ENCODE data around the gene ANLN. TPM values are rescaled to one million over a fixed set of nuclear protein-coding genes. Genes with fewer than 3 reads are reported as not detected.
"Not testable (repeated sequence)": the region's sequence is repeated elsewhere in the genome, so short reads cannot be mapped to it uniquely, and the experiment has no call there.

The ANLN gene
- total and polyA plus RNA-seq, 12 donors: 0.20 to 25.5 (median 2.4) TPM

DNA sequence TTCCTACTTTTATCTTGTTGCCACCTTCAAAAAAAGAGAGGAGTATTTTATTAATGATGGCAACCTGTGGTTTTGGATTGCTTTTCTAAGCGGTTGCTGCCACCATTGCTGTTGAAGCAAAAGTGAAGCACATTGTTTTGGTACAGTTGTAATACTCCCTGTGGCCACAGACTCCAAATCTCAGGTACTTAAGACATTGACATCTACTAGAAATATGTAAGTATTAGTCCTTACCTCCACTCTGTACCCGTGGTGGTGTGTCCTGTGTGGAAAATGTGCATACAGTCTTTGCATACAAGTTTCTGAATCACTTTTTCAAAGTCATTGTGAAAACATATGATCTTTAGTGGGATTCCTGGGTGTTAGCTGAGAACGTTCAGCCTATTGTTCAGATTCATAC is 85.7 kb downstream of the ANLN start:
- Histone ChIP-seq H3K27ac (no peak overlapping the region), H3K4me1 (replicated peaks in 1 of 2) (no peaks in the 10 kb centered on the region), H3K4me3 (no peak overlapping the region), H3K27me3 (no peaks in the 10 kb centered on the region), H3K36me3 (replicated peaks in 1 of 2) (no peaks in the 10 kb centered on the region), H3K9me3 (replicated peaks in 1 of 3) (no peaks in the 10 kb centered on the region)
- no peak for TF ChIP-seq POLR2A (IDR thresholded peaks at IDR 0.05)
- TF ChIP-seq, protein P1, sequence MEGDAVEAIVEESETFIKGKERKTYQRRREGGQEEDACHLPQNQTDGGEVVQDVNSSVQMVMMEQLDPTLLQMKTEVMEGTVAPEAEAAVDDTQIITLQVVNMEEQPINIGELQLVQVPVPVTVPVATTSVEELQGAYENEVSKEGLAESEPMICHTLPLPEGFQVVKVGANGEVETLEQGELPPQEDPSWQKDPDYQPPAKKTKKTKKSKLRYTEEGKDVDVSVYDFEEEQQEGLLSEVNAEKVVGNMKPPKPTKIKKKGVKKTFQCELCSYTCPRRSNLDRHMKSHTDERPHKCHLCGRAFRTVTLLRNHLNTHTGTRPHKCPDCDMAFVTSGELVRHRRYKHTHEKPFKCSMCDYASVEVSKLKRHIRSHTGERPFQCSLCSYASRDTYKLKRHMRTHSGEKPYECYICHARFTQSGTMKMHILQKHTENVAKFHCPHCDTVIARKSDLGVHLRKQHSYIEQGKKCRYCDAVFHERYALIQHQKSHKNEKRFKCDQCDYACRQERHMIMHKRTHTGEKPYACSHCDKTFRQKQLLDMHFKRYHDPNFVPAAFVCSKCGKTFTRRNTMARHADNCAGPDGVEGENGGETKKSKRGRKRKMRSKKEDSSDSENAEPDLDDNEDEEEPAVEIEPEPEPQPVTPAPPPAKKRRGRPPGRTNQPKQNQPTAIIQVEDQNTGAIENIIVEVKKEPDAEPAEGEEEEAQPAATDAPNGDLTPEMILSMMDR (IDR thresholded peaks at IDR 0.05): no peak
- intact Hi-C loops (cut with DNase I): no loop called here
- WGBS, 4 donors: 85 to 94% (median 85%) methylated on average over 3 of the region's 3 CpGs
- DNase-seq: no peak

GRCh38 chr7:36478745-36479144 is 89.1 kb downstream of the ANLN start:
- 88 to 98% (median 97%) methylated on average over 2 of the region's 2 CpGs for WGBS, 4 donors
- Histone ChIP-seq H3K4me3 (no peak overlapping the region), H3K9me3 (replicated peaks in 1 of 3) (no peaks in the 10 kb centered on the region), H3K27ac (no peak overlapping the region), H3K36me3 (replicated peaks in 1 of 2) (no peaks in the 10 kb centered on the region), H3K4me1 (replicated peaks in 1 of 2) (no peaks in the 10 kb centered on the region), H3K27me3 (no peaks in the 10 kb centered on the region)
- TF ChIP-seq, protein P1 (IDR thresholded peaks at IDR 0.05): no peak
- TF ChIP-seq POLR2A (IDR thresholded peaks at IDR 0.05): no peak
- intact Hi-C loops (cut with DNase I): no loop called here
- DNase-seq: no peak

GRCh38 chr7:36483853-36484252 is 94.2 kb downstream of the ANLN start:
- intact Hi-C loops (cut with DNase I): loop anchor here in 1 of 2 donors (10.0 kb wide), 2 partner anchors 191 to 711 kb away; no protein-coding TSS in a partner anchor
- WGBS, 4 donors: 72 to 83% (median 76%) methylated on average over 3 to 4 of the region's 4 CpGs
- not testable (repeated sequence) for H3K27ac ChIP-seq; DNase-seq; H3K9me3 ChIP-seq (replicated peaks in 1 of 3); H3K27me3 ChIP-seq; H3K36me3 ChIP-seq (replicated peaks in 1 of 2); H3K4me1 ChIP-seq (replicated peaks in 1 of 2); H3K4me3 ChIP-seq

- TF ChIP-seq POLR2A (IDR thresholded peaks at IDR 0.05): no peak
- TF ChIP-seq, protein P1 (IDR thresholded peaks at IDR 0.05): no peak
- no peak overlapping the region for H3K4me3 ChIP-seq
- H3K27me3 ChIP-seq: no peaks in the 10 kb centered on the region
- no peak overlapping the region for H3K27ac ChIP-seq
- no peaks in the 10 kb centered on the region for H3K36me3 ChIP-seq (replicated peaks in 1 of 2)
- no peaks in the 10 kb centered on the region for H3K9me3 ChIP-seq (replicated peaks in 1 of 3)
- no peak for DNase-seq
- no peaks in the 10 kb centered on the region for H3K4me1 ChIP-seq (replicated peaks in 1 of 2)
- intact Hi-C loops (cut with DNase I): loop anchor here in 1 of 2 donors (10.0 kb wide), 2 partner anchors 191 to 711 kb away; no protein-coding TSS in a partner anchor
- 78 to 84% (median 79%) methylated on average over 8 of the region's 8 CpGs for WGBS, 4 donors
Measured at GRCh38 chr7:36484265-36484664, 94.6 kb downstream of the ANLN start.

DNA sequence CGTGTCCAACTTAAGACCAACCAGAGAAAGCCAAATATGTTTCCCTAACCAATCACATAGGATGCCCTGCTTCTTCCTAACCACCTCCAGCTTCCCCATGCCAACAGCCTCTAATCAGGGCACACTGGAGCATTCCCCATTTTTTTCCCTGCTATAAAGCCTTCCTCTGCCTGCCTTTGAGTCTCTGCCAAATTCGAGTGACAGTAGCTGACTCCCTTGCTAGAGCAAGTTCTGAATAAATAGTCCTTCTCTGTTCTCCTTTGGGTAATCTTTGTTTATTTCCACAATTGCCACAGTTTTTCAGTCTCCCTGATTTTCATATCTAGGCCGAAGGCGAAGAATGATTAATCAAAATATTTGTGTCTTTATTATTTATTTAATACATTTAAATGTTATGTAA is 96.7 kb downstream of the ANLN start:
- Histone ChIP-seq H3K4me1 (replicated peaks in 1 of 2) (no peaks in the 10 kb centered on the region), H3K27me3 (no peaks in the 10 kb centered on the region), H3K36me3 (replicated peaks in 1 of 2) (no peaks in the 10 kb centered on the region), H3K9me3 (replicated peaks in 1 of 3) (no peaks in the 10 kb centered on the region), H3K4me3 (no peak overlapping the region), H3K27ac (no peak overlapping the region)
- DNase-seq: no peak
- TF ChIP-seq, protein P1 (IDR thresholded peaks at IDR 0.05): no peak
- TF ChIP-seq POLR2A (IDR thresholded peaks at IDR 0.05): no peak
- intact Hi-C loops (cut with DNase I): loop anchor here (5.0 to 10.0 kb wide), 4 partner anchors 186 to 711 kb away; no protein-coding TSS in a partner anchor
- WGBS, 4 donors: 49 to 69% (median 63%) methylated on average over 4 of the region's 4 CpGs
